Measurements from ENCODE around the gene E2F1.
"Not testable (repeated sequence)": the region's sequence is repeated elsewhere in the genome, so short reads cannot be mapped to it uniquely, and the experiment has no call there.

The E2F1 gene

GRCh38 chr20:33710681-33711445 is 24.7 kb upstream of the E2F1 start:
- no peak for DNase-seq

GRCh38 chr20:33709905-33710541 is 23.8 kb upstream of the E2F1 start:
- DNase-seq: no peak

GRCh38 chr20:33709398-33709797 is 23.2 kb upstream of the E2F1 start:
- no peak for DNase-seq

- no peak for DNase-seq
Measured at GRCh38 chr20:33707668-33708067, 21.5 kb upstream of the E2F1 start.

- no peak for DNase-seq
Measured at GRCh38 chr20:33704197-33704924, 18.2 kb upstream of the E2F1 start.

GRCh38 chr20:33703498-33704137 is 17.4 kb upstream of the E2F1 start:
- DNase-seq: no peak

- no peak for DNase-seq
Measured at GRCh38 chr20:33702861-33703260, 16.7 kb upstream of the E2F1 start.

GRCh38 chr20:33701629-33702450 is 15.7 kb upstream of the E2F1 start:
- no peak for DNase-seq

- not testable (repeated sequence) for DNase-seq
Measured at GRCh38 chr20:33700696-33701441, 14.7 kb upstream of the E2F1 start.

- not testable (repeated sequence) for DNase-seq
Measured at GRCh38 chr20:33698966-33699365, 12.8 kb upstream of the E2F1 start.

GRCh38 chr20:33697129-33697528 is 10.9 kb upstream of the E2F1 start:
- peak; percentile 75 for DNase-seq

GRCh38 chr20:33696448-33696847 is 10.3 kb upstream of the E2F1 start:
- DNase-seq: no peak

- no peak for DNase-seq
Measured at GRCh38 chr20:33694639-33695012, 8.4 kb upstream of the E2F1 start.

GRCh38 chr20:33693741-33694638 is 7.8 kb upstream of the E2F1 start:
- DNase-seq: no peak

GRCh38 chr20:33693289-33693688 is 7.1 kb upstream of the E2F1 start:
- no peak for DNase-seq

- peak; percentile 48 for DNase-seq
Measured at GRCh38 chr20:33689973-33690372, 3.8 kb upstream of the E2F1 start.

GRCh38 chr20:33689493-33689892 is 3.3 kb upstream of the E2F1 start:
- no peak for DNase-seq

GRCh38 chr20:33688938-33689424 is 2.8 kb upstream of the E2F1 start:
- no peak for DNase-seq

- DNase-seq: no peak
Measured at GRCh38 chr20:33687993-33688937, 2.1 kb upstream of the E2F1 start.

All from fibroblast of skin of right quadriceps (primary cell).